H9 (cell line): ENCODE measurements around the gene DERL2. TPM values are rescaled to one million over a fixed set of nuclear protein-coding genes. Genes with fewer than 3 reads are reported as not detected.

Experiments used
- DNase-seq: peaks from one replicate; pipeline ENCODE4 v3.0.0-alpha.2; 2017
- H2AFZ ChIP-seq: one replicate; pipeline ENCODE4 v1.6.1; 2013; ENCODE audit warnings: mild to moderate bottlenecking, low read length, control low read depth, moderate library complexity
- H2AK5ac ChIP-seq: 2 replicates; pipeline ENCODE4 v1.6.1; 2013; ENCODE audit warnings: low read length, control low read depth, mixed read lengths; ENCODE audit not compliant: insufficient read length
- H2BK120ac ChIP-seq: one replicate; pipeline ENCODE4 v1.6.1; 2013; ENCODE audit warnings: low read depth, mild to moderate bottlenecking, low read length, control low read depth, inconsistent platforms; ENCODE audit not compliant: poor library complexity, severe bottlenecking
- H2BK12ac ChIP-seq: 2 replicates; pipeline ENCODE4 v1.6.1; 2013; ENCODE audit warnings: low read length, control low read depth, mixed read lengths, low read depth; ENCODE audit not compliant: insufficient read length
- H2BK15ac ChIP-seq: 2 replicates; pipeline ENCODE4 v1.6.1; 2013; ENCODE audit warnings: low read depth, low read length, control low read depth
- H2BK20ac ChIP-seq: one replicate; pipeline ENCODE4 v1.6.1; 2013; ENCODE audit warnings: low read depth, mild to moderate bottlenecking, low read length, control low read depth, inconsistent platforms; ENCODE audit not compliant: poor library complexity, severe bottlenecking
- H2BK5ac ChIP-seq: 2 replicates; pipeline ENCODE4 v1.6.1; 2013; ENCODE audit warnings: low read length, control low read depth, mixed read lengths; ENCODE audit not compliant: insufficient read length
- H3K14ac ChIP-seq: 2 replicates; pipeline ENCODE4 v1.6.1; 2013; ENCODE audit warnings: low read length, control low read depth; ENCODE audit not compliant: insufficient read depth
- H3K18ac ChIP-seq: 2 replicates; pipeline ENCODE4 v1.6.1; 2013; ENCODE audit warnings: low read depth, mild to moderate bottlenecking, mixed read lengths, low read length, control low read depth; ENCODE audit not compliant: insufficient read length
- H3K23ac ChIP-seq: 2 replicates; pipeline ENCODE4 v1.6.1; 2013; ENCODE audit warnings: low read length, control low read depth, mixed read lengths, low read depth; ENCODE audit not compliant: insufficient read length
- H3K23me2 ChIP-seq: 2 replicates; pipeline ENCODE4 v1.6.1; 2013; ENCODE audit warnings: low read depth, mild to moderate bottlenecking, mixed read lengths, low read length, control low read depth; ENCODE audit not compliant: insufficient read length, poor library complexity, severe bottlenecking
- H3K27ac ChIP-seq: 2 replicates; pipeline ENCODE4 v1.5.1; 2013; ENCODE audit warnings: low read length, control low read depth, mixed read lengths, low read depth; ENCODE audit not compliant: insufficient read length
- H3K27me3 ChIP-seq: 2 replicates; pipeline ENCODE4 v1.6.1; 2013; ENCODE audit warnings: low read length, control low read depth, inconsistent platforms; ENCODE audit not compliant: insufficient read depth
- H3K4ac ChIP-seq: 2 replicates; pipeline ENCODE4 v1.6.1; 2013; ENCODE audit warnings: low read depth, mild to moderate bottlenecking, control low read depth, inconsistent platforms, low read length, moderate library complexity
- H3K4me1 ChIP-seq: 2 replicates; pipeline ENCODE4 v1.6.1; 2013; ENCODE audit warnings: low read length, control low read depth, inconsistent platforms; ENCODE audit not compliant: insufficient read depth
- H3K4me2 ChIP-seq: 2 replicates; pipeline ENCODE4 v1.6.1; 2013; ENCODE audit warnings: low read length, control low read depth, mixed read lengths; ENCODE audit not compliant: insufficient read length, insufficient read depth
- H3K56ac ChIP-seq: 2 replicates; pipeline ENCODE4 v1.6.1; 2013; ENCODE audit warnings: low read depth, mild to moderate bottlenecking, mixed read lengths, low read length, control low read depth; ENCODE audit not compliant: insufficient read length
- H3K79me1 ChIP-seq: 2 replicates; pipeline ENCODE4 v1.6.1; 2013; ENCODE audit warnings: low read depth, mild to moderate bottlenecking, moderate library complexity, low read length, control low read depth, inconsistent platforms; ENCODE audit not compliant: insufficient read depth, poor library complexity, severe bottlenecking
- H3K79me2 ChIP-seq: 2 replicates; pipeline ENCODE4 v1.6.1; 2013; ENCODE audit warnings: low read length, control low read depth, inconsistent platforms; ENCODE audit not compliant: insufficient read depth
- H3K9ac ChIP-seq: 2 replicates; pipeline ENCODE4 v1.6.1; 2013; ENCODE audit warnings: low read length, control low read depth, mixed read lengths; ENCODE audit not compliant: insufficient read length; ENCODE audit errors: extremely low read depth
- H3K9me3 ChIP-seq: one replicate; pipeline ENCODE4 v1.6.1; 2013; ENCODE audit warnings: low read depth, low read length, inconsistent platforms; ENCODE audit not compliant: control insufficient read depth
- H3T11ph ChIP-seq: one replicate; pipeline ENCODE4 v1.6.1; 2013; ENCODE audit warnings: mild to moderate bottlenecking, low read length, control low read depth, inconsistent platforms
- H4K20me1 ChIP-seq: one replicate; pipeline ENCODE4 v1.6.1; 2013; ENCODE audit not compliant: control insufficient read depth, insufficient read length, insufficient read depth
- H4K5ac ChIP-seq: 2 replicates; pipeline ENCODE4 v1.6.1; 2013; ENCODE audit warnings: low read depth, mild to moderate bottlenecking, mixed read lengths, low read length, control low read depth; ENCODE audit not compliant: insufficient read length
- H4K8ac ChIP-seq: replicated peaks from 2 replicates; pipeline ENCODE4 v1.6.1; 2013; ENCODE audit warnings: low read length, control low read depth, mixed read lengths, low read depth; ENCODE audit not compliant: insufficient read length
- H4K91ac ChIP-seq: 2 replicates; pipeline ENCODE4 v1.6.1; 2013; ENCODE audit warnings: low read depth, mild to moderate bottlenecking, moderate library complexity, mixed read lengths, low read length, control low read depth; ENCODE audit not compliant: insufficient read length
- H3K27ac Mint-ChIP-seq, 3 experiments: 2 replicates in 2 of 3; 3 replicates in 1 of 3; pipeline ENCODE4 v1.8.0; 2020 to 2021; ENCODE audit warnings: mixed read lengths in 3 of 3, mild to moderate bottlenecking in 1 of 3, moderate library complexity in 1 of 3
- H3K27me3 Mint-ChIP-seq: 2 replicates; pipeline ENCODE4 v1.8.0; 2021; ENCODE audit warnings: low read depth, mild to moderate bottlenecking, moderate library complexity, mixed read lengths
- H3K36me3 Mint-ChIP-seq, 3 experiments: 2 replicates in 2 of 3; 3 replicates in 1 of 3; pipeline ENCODE4 v1.8.0; 2020 to 2021; ENCODE audit warnings: low read depth in 3 of 3, mixed read lengths in 3 of 3; ENCODE audit not compliant: insufficient read depth in 1 of 3
- H3K4me1 Mint-ChIP-seq, 2 experiments: 2 replicates each; pipeline ENCODE4 v1.8.0; 2020; ENCODE audit warnings: mixed read lengths in 2 of 2
- H3K4me3 Mint-ChIP-seq, 2 experiments: 2 replicates in 1 of 2; 3 replicates in 1 of 2; pipeline ENCODE4 v1.8.0; 2020 to 2021; ENCODE audit warnings: mild to moderate bottlenecking in 2 of 2, mixed read lengths in 2 of 2, moderate library complexity in 1 of 2
- H3K9me3 Mint-ChIP-seq, 2 experiments: 2 replicates in 1 of 2; 3 replicates in 1 of 2; pipeline ENCODE4 v1.8.0; 2020; ENCODE audit warnings: mild to moderate bottlenecking in 2 of 2, mixed read lengths in 2 of 2, moderate library complexity in 1 of 2
- WGBS: extraction: QIAGEN DNeasy Blood & Tissue Kit; methylation state at CpG from one replicate; pipeline ENCODE4 v1.1.7; 2013; ENCODE audit warnings: missing lambda C conversion rate, low lambda C conversion rate, mixed read lengths; ENCODE audit not compliant: insufficient read length; ENCODE audit errors: extremely low coverage; 5-methylcytosine and 5-hydroxymethylcytosine counted together
- total RNA-seq: library from RNA; stranded (reverse); gene quantifications from 2 replicates; pipeline ENCODE4 v1.2.1, GENCODE V29; 2021
- TF ChIP-seq, protein P1 (sequence below): fragments of 200-600 bp; sonication (generic); conservative IDR thresholded peaks from 3 replicates; pipeline ENCODE4 v1.8.0; 2021; ENCODE audit warnings: antibody characterized with exemption, mild to moderate bottlenecking

The DERL2 gene
- total RNA-seq, 1 experiment from 2014 or later, result 83.2 TPM

GRCh38 chr17:5508810-5509209, 22.8 kb upstream of the DERL2 start:
- Histone ChIP-seq H3K9me3 (no peaks in the 10 kb centered on the region), H3K9ac (no peak overlapping the region), H3K4ac (no peak overlapping the region), H3K4me1 (no peaks in the 10 kb centered on the region), H3K4me2 (no peak overlapping the region), H3K27ac (no peak overlapping the region), H4K5ac (no peak overlapping the region), H2AK5ac (no peak overlapping the region), H3T11ph (no peak overlapping the region), H3K27me3 (no peaks in the 10 kb centered on the region), H2AFZ (no peak overlapping the region), H3K23ac (no peak overlapping the region), H2BK12ac (no peak overlapping the region), H4K8ac (no peak overlapping the region), H3K79me2 (no peaks in the 10 kb centered on the region), H4K91ac (no peak overlapping the region), H2BK15ac (no peak overlapping the region), H3K79me1 (no peaks in the 10 kb centered on the region), H2BK5ac (no peak overlapping the region), H3K23me2 (no peaks in the 10 kb centered on the region), H3K14ac (no peak overlapping the region), H2BK20ac (no peak overlapping the region), H4K20me1 (no peaks in the 10 kb centered on the region), H3K56ac (no peak overlapping the region), H3K18ac (no peak overlapping the region), H2BK120ac (no peak overlapping the region)
- WGBS, result no CpG with 5 or more reads among the region's 4 CpGs
- peak; percentile 77 for DNase-seq
- H3K27me3 Mint-ChIP-seq, result peaks cover 3% of the 10 kb centered on the region
- TF ChIP-seq, protein P1, sequence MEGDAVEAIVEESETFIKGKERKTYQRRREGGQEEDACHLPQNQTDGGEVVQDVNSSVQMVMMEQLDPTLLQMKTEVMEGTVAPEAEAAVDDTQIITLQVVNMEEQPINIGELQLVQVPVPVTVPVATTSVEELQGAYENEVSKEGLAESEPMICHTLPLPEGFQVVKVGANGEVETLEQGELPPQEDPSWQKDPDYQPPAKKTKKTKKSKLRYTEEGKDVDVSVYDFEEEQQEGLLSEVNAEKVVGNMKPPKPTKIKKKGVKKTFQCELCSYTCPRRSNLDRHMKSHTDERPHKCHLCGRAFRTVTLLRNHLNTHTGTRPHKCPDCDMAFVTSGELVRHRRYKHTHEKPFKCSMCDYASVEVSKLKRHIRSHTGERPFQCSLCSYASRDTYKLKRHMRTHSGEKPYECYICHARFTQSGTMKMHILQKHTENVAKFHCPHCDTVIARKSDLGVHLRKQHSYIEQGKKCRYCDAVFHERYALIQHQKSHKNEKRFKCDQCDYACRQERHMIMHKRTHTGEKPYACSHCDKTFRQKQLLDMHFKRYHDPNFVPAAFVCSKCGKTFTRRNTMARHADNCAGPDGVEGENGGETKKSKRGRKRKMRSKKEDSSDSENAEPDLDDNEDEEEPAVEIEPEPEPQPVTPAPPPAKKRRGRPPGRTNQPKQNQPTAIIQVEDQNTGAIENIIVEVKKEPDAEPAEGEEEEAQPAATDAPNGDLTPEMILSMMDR, result no peak
- no peak overlapping the region for H3K4me3 Mint-ChIP-seq
- no peaks in the 10 kb centered on the region for H3K36me3 Mint-ChIP-seq
- H3K9me3 Mint-ChIP-seq, result no peaks in the 10 kb centered on the region
- peaks cover 8 to 12% of the 10 kb centered on the region in 2 experiments for H3K4me1 Mint-ChIP-seq
- H3K27ac Mint-ChIP-seq, result no peak overlapping the region
